ENCODE results near the gene MGLL.

- TF ChIP-seq GATA2 (IDR thresholded peaks at IDR 0.05; ENCODE audit: low read depth, low read length), result no peak
- TF ChIP-seq GATA3 (IDR thresholded peaks at IDR 0.05; ENCODE audit: low read depth, low read length), result no peak
Measured at GRCh38 chr3:127674101-127674721, 148.1 kb downstream of the MGLL start.
